Cardiac muscle cell (in vitro differentiated cells and primary cell): Measurements from ENCODE around the gene ACVRL1. TPM values are rescaled to one million over a fixed set of nuclear protein-coding genes. Genes with fewer than 3 reads are reported as not detected.

Experiments used
- DNase-seq, 2 donors: peaks; one replicate each; pipeline versions ENCODE4 v3.0.0 to v3.0.0-alpha.2; 2010 to 2017; ENCODE audit warnings: low read depth in 1 of 2, low spot score in 1 of 2
- H3K27ac ChIP-seq: fragments of 200-600 bp; sonication (generic); 2 replicates; pipeline ENCODE4 v1.5.1; 2016
- H3K27me3 ChIP-seq: fragments of 200-600 bp; sonication (generic); 2 replicates; pipeline ENCODE4 v1.6.0; 2016; ENCODE audit warnings: control low read depth
- H3K36me3 ChIP-seq: fragments of 200-600 bp; sonication (generic); 2 replicates; pipeline ENCODE4 v1.5.1; 2016; ENCODE audit warnings: control low read depth
- H3K4me1 ChIP-seq: fragments of 200-600 bp; sonication (generic); 2 replicates; pipeline ENCODE4 v1.8.1; 2017; ENCODE audit warnings: low read depth, mild to moderate bottlenecking, mixed run types
- H3K4me3 ChIP-seq: fragments of 200-600 bp; sonication (generic); 2 replicates; pipeline ENCODE4 v1.5.1; 2016; ENCODE audit warnings: mild to moderate bottlenecking
- H3K9me3 ChIP-seq: fragments of 200-600 bp; sonication (generic); 2 replicates; pipeline ENCODE4 v1.5.1; 2017; ENCODE audit warnings: low read depth, mild to moderate bottlenecking, control low read depth
- CTCF ChIP-seq: IDR thresholded peaks from 2 replicates; pipeline ENCODE4 v1.5.1; 2012; ENCODE audit warnings: low read depth, mild to moderate bottlenecking, low read length
- polyA plus RNA-seq: library from polyadenylated mRNA; unstranded; fragments of >200 nt; fragmentation: Nextera tagmentation; extraction: Ambion mirVana; gene quantifications from 2 replicates; pipeline ENCODE4 v1.2.1, GENCODE V29; 2016
- total RNA-seq: library from RNA; depleted of rRNA; stranded (reverse); fragments of >200 nt; gene quantifications from 2 replicates; pipeline ENCODE4 v1.2.3, GENCODE V29; 2016

The ACVRL1 gene
- total and polyA plus RNA-seq, 2 experiments from 2014 or later, result 5.5 TPM; not detected in 1

- peaks cover 18% of the 10 kb centered on the region for H3K27me3 ChIP-seq
- H3K36me3 ChIP-seq, result no peaks in the 10 kb centered on the region
- no peak for TF ChIP-seq CTCF
- DNase-seq, result peak in 1 of 2 donors; percentile 34
- H3K4me1 ChIP-seq, result peaks cover 10% of the 10 kb centered on the region
- no peaks in the 10 kb centered on the region for H3K9me3 ChIP-seq
- H3K4me3 ChIP-seq, result no peak overlapping the region
- no peak overlapping the region for H3K27ac ChIP-seq
Measured at GRCh38 chr12:51911788-51912711, 4.7 kb downstream of the ACVRL1 start.

- peak; percentile 9 for TF ChIP-seq CTCF
- peaks cover 17% of the 10 kb centered on the region for H3K4me1 ChIP-seq
- H3K36me3 ChIP-seq, result no peaks in the 10 kb centered on the region
Measured at GRCh38 chr12:51913071-51914033, 6.0 kb downstream of the ACVRL1 start.

GRCh38 chr12:51914034-51914923 is 7.0 kb downstream of the ACVRL1 start:
- Histone ChIP-seq H3K27me3 (no peaks in the 10 kb centered on the region), H3K36me3 (no peaks in the 10 kb centered on the region), H3K4me1 (peaks cover 17% of the 10 kb centered on the region), H3K9me3 (no peaks in the 10 kb centered on the region), H3K27ac (no peak overlapping the region), H3K4me3 (no peak overlapping the region)
- peak in 1 of 2 donors; percentile 46 for DNase-seq
- TF ChIP-seq CTCF, result no peak

More at GRCh38 chr12:51913071-51914033, 6.0 kb downstream of the ACVRL1 start:
- Histone ChIP-seq H3K9me3 (no peaks in the 10 kb centered on the region), H3K4me3 (no peak overlapping the region), H3K27ac (no peak overlapping the region), H3K27me3 (peaks cover 5% of the 10 kb centered on the region)
- DNase-seq, result no peak

GRCh38 chr12:51915003-51915625 is 7.8 kb downstream of the ACVRL1 start:
- H3K36me3 ChIP-seq, result no peaks in the 10 kb centered on the region
- no peak overlapping the region for H3K4me3 ChIP-seq
- no peaks in the 10 kb centered on the region for H3K9me3 ChIP-seq
- no peak overlapping the region for H3K27ac ChIP-seq
- peaks cover 17% of the 10 kb centered on the region for H3K4me1 ChIP-seq
- DNase-seq, result no peak
- no peaks in the 10 kb centered on the region for H3K27me3 ChIP-seq
- TF ChIP-seq CTCF, result no peak
